ENCODE results near the gene SLA2.

SLA2 gene

GRCh38 chr20:36563374-36563773, 82.6 kb downstream of the SLA2 start:
- no peaks in the 10 kb centered on the region for H3F3A ChIP-seq (ENCODE audit: insufficient read depth)
- H3K9me2 ChIP-seq (replicated peaks; ENCODE audit: insufficient read depth, low read length) = no peaks in the 10 kb centered on the region
- no peak for TF ChIP-seq CTCF (IDR thresholded peaks at IDR 0.05; ENCODE audit: insufficient read depth, low read length, poor library complexity, severe bottlenecking)
- TF ChIP-seq EZH2phosphoT487 (conservative IDR thresholded peaks at IDR 0.05; ENCODE audit: low read length) = no peak
- no peaks in the 10 kb centered on the region for H4K20me1 ChIP-seq (ENCODE audit: low read depth, low read length)
- no peak overlapping the region for H3K9ac ChIP-seq (ENCODE audit: low read length)
- H2AFZ ChIP-seq (ENCODE audit: low read depth, low read length, severe bottlenecking) = no peak overlapping the region
- no peaks in the 10 kb centered on the region for H3K27me3 ChIP-seq (ENCODE audit: low read length)
- H3K9me3 ChIP-seq (ENCODE audit: insufficient read depth, low read length) = no peaks in the 10 kb centered on the region
- no peak overlapping the region for H3K27ac ChIP-seq (ENCODE audit: low read depth, low read length)
- no peak overlapping the region for H3K4me3 ChIP-seq (ENCODE audit: insufficient read depth, low read length, poor library complexity, severe bottlenecking)
- H3K4me2 ChIP-seq (ENCODE audit: low read depth, low read length, poor library complexity, severe bottlenecking) = no peak overlapping the region
- no peaks in the 10 kb centered on the region for H3K79me2 ChIP-seq (ENCODE audit: insufficient read depth, low read length)
- H3K36me3 ChIP-seq (ENCODE audit: low read length) = no peaks in the 10 kb centered on the region

- Histone ChIP-seq H4K20me1 (ENCODE audit: low read depth, low read length) (no peaks in the 10 kb centered on the region), H3K9ac (ENCODE audit: low read length) (no peak overlapping the region), H3K9me2 (replicated peaks; ENCODE audit: insufficient read depth, low read length) (no peaks in the 10 kb centered on the region), H2AFZ (ENCODE audit: low read depth, low read length, severe bottlenecking) (no peak overlapping the region), H3K36me3 (ENCODE audit: low read length) (no peaks in the 10 kb centered on the region), H3K9me3 (ENCODE audit: insufficient read depth, low read length) (no peaks in the 10 kb centered on the region), H3K4me3 (ENCODE audit: insufficient read depth, low read length, poor library complexity, severe bottlenecking) (no peak overlapping the region), H3K27me3 (ENCODE audit: low read length) (no peaks in the 10 kb centered on the region), H3F3A (ENCODE audit: insufficient read depth) (no peaks in the 10 kb centered on the region), H3K4me2 (ENCODE audit: low read depth, low read length, poor library complexity, severe bottlenecking) (no peak overlapping the region), H3K27ac (ENCODE audit: low read depth, low read length) (no peak overlapping the region), H3K79me2 (ENCODE audit: insufficient read depth, low read length) (no peaks in the 10 kb centered on the region)
- TF ChIP-seq CTCF (IDR thresholded peaks at IDR 0.05; ENCODE audit: insufficient read depth, low read length, poor library complexity, severe bottlenecking) (no peak), EZH2phosphoT487 (conservative IDR thresholded peaks at IDR 0.05; ENCODE audit: low read length) (no peak)
Measured at GRCh38 chr20:36562724-36563123, 83.3 kb downstream of the SLA2 start.

All from SU-DHL-6 (cell line).